ENCODE measurements around the gene TRPM3. TPM values are rescaled to one million over a fixed set of nuclear protein-coding genes. Genes with fewer than 3 reads are reported as not detected.
"Not testable (repeated sequence)": the region's sequence is repeated elsewhere in the genome, so short reads cannot be mapped to it uniquely, and the experiment has no call there.

The TRPM3 gene
- total RNA-seq, 2 experiments from 2014 or later = not detected

- no peak overlapping the region for H3K4me3 Mint-ChIP-seq
- H3K27ac Mint-ChIP-seq = no peak overlapping the region
- H3K36me3 Mint-ChIP-seq = no peaks in the 10 kb centered on the region
- CTCF ChIA-PET = no interaction called here
- DNase-seq (no peak), ATAC-seq (no peak)
- no peaks in the 10 kb centered on the region for H3K9me3 Mint-ChIP-seq (ENCODE audit: low read depth)
- no peaks in the 10 kb centered on the region for H3K4me1 Mint-ChIP-seq
- H3K27me3 Mint-ChIP-seq = no peaks in the 10 kb centered on the region
These were observed 444.2 kb downstream of the TRPM3 start for GRCh38 chr9:70677055-70677735.

GRCh38 chr9:70675868-70676370, 445.5 kb downstream of the TRPM3 start:
- Mint-ChIP-seq H3K4me1 (no peaks in the 10 kb centered on the region), H3K9me3 (ENCODE audit: low read depth) (no peaks in the 10 kb centered on the region), H3K27me3 (peaks cover 2% of the 10 kb centered on the region), H3K27ac (no peak overlapping the region), H3K36me3 (no peaks in the 10 kb centered on the region), H3K4me3 (no peak overlapping the region)
- CTCF ChIA-PET = no interaction called here
- DNase-seq (no peak), ATAC-seq (no peak)

- Mint-ChIP-seq H3K27me3 (peaks cover 2% of the 10 kb centered on the region), H3K4me3 (no peak overlapping the region), H3K27ac (no peak overlapping the region), H3K4me1 (no peaks in the 10 kb centered on the region), H3K36me3 (no peaks in the 10 kb centered on the region), H3K9me3 (ENCODE audit: low read depth) (no peaks in the 10 kb centered on the region)
- ATAC-seq = no peak
- no peak for DNase-seq
- CTCF ChIA-PET = interaction anchor here (1.1 kb wide), 1 partner anchor 9 kb away, joined by 3 read pairs; no protein-coding TSS in a partner anchor
These were observed 447.6 kb downstream of the TRPM3 start for GRCh38 chr9:70673844-70674243.

- CTCF ChIA-PET = no interaction called here
These were observed 449.2 kb downstream of the TRPM3 start for GRCh38 chr9:70672161-70672649.

GRCh38 chr9:70668751-70669150, 452.7 kb downstream of the TRPM3 start:
- H3K27me3 Mint-ChIP-seq = peaks cover 2% of the 10 kb centered on the region
- peaks cover 6% of the 10 kb centered on the region for H3K36me3 Mint-ChIP-seq
- DNase-seq (no peak), ATAC-seq (no peak)
- peaks cover 18% of the 10 kb centered on the region for H3K4me1 Mint-ChIP-seq
- CTCF ChIA-PET = no interaction called here
- no peak overlapping the region for H3K27ac Mint-ChIP-seq
- no peak overlapping the region for H3K4me3 Mint-ChIP-seq
- H3K9me3 Mint-ChIP-seq (ENCODE audit: low read depth) = no peaks in the 10 kb centered on the region

More at GRCh38 chr9:70672161-70672649, 449.2 kb downstream of the TRPM3 start:
- DNase-seq = no peak
- no peaks in the 10 kb centered on the region for H3K36me3 Mint-ChIP-seq
- H3K9me3 Mint-ChIP-seq (ENCODE audit: low read depth) = no peaks in the 10 kb centered on the region
- no peak for ATAC-seq
- no peak overlapping the region for H3K4me3 Mint-ChIP-seq
- H3K27me3 Mint-ChIP-seq = peaks cover 2% of the 10 kb centered on the region
- no peak overlapping the region for H3K27ac Mint-ChIP-seq
- no peaks in the 10 kb centered on the region for H3K4me1 Mint-ChIP-seq

- Mint-ChIP-seq H3K36me3 (peaks cover 3% of the 10 kb centered on the region), H3K4me1 (peaks cover under 1% of the 10 kb centered on the region), H3K27ac (no peak overlapping the region), H3K4me3 (no peak overlapping the region), H3K27me3 (peaks cover 8% of the 10 kb centered on the region), H3K9me3 (ENCODE audit: low read depth) (peaks cover 8% of the 10 kb centered on the region)
- ATAC-seq (no peak), DNase-seq (no peak)
- CTCF ChIA-PET = no interaction called here
These were observed 462.7 kb downstream of the TRPM3 start for GRCh38 chr9:70658765-70659164.

GRCh38 chr9:70656281-70656680, 465.1 kb downstream of the TRPM3 start:
- Mint-ChIP-seq H3K4me3 (no peak overlapping the region), H3K27me3 (peaks cover 8% of the 10 kb centered on the region), H3K36me3 (peaks cover 3% of the 10 kb centered on the region), H3K9me3 (ENCODE audit: low read depth) (peaks cover 6% of the 10 kb centered on the region), H3K4me1 (peaks cover 3% of the 10 kb centered on the region), H3K27ac (no peak overlapping the region)
- CTCF ChIA-PET = interaction anchor here (1.3 kb wide), 1 partner anchor 15 kb away, joined by 4 read pairs; no protein-coding TSS in a partner anchor
- no peak for ATAC-seq
- no peak for DNase-seq

- no peaks in the 10 kb centered on the region for H3K27me3 Mint-ChIP-seq
- H3K27ac Mint-ChIP-seq = no peak overlapping the region
- H3K4me1 Mint-ChIP-seq = peaks cover 3% of the 10 kb centered on the region
- H3K9me3 Mint-ChIP-seq (ENCODE audit: low read depth) = peaks cover 2% of the 10 kb centered on the region
- H3K4me3 Mint-ChIP-seq = no peak overlapping the region
- peaks cover 3% of the 10 kb centered on the region for H3K36me3 Mint-ChIP-seq
- DNase-seq (no peak), ATAC-seq (no peak)
- CTCF ChIA-PET = no interaction called here
These were observed 467.3 kb downstream of the TRPM3 start for GRCh38 chr9:70654144-70654543.

GRCh38 chr9:70644627-70645026, 476.8 kb downstream of the TRPM3 start:
- H3K9me3 Mint-ChIP-seq (ENCODE audit: low read depth); DNase-seq; H3K27ac Mint-ChIP-seq; ATAC-seq; CTCF ChIA-PET; H3K4me1 Mint-ChIP-seq; H3K4me3 Mint-ChIP-seq; H3K36me3 Mint-ChIP-seq: not testable (repeated sequence)
- peaks cover 14% of the 10 kb centered on the region for H3K27me3 Mint-ChIP-seq

- H3K9me3 Mint-ChIP-seq (ENCODE audit: low read depth) = no peaks in the 10 kb centered on the region
- no peak overlapping the region for H3K27ac Mint-ChIP-seq
- no peaks in the 10 kb centered on the region for H3K36me3 Mint-ChIP-seq
- DNase-seq (no peak), ATAC-seq (no peak)
- CTCF ChIA-PET = interaction anchor here (0.8 to 3.7 kb wide), 2 partner anchors 10 to 607 kb away, joined by 3 to 20 read pairs; no protein-coding TSS in a partner anchor
- H3K27me3 Mint-ChIP-seq = peaks cover 17% of the 10 kb centered on the region
- H3K4me1 Mint-ChIP-seq = no peaks in the 10 kb centered on the region
- H3K4me3 Mint-ChIP-seq = no peak overlapping the region
These were observed 479.1 kb downstream of the TRPM3 start for GRCh38 chr9:70642341-70642740.

GRCh38 chr9:70641631-70642030, 479.8 kb downstream of the TRPM3 start:
- H3K9me3 Mint-ChIP-seq (ENCODE audit: low read depth) = no peaks in the 10 kb centered on the region
- H3K36me3 Mint-ChIP-seq = no peaks in the 10 kb centered on the region
- CTCF ChIA-PET = interaction anchor here (1.2 to 3.7 kb wide), 2 partner anchors 14 to 607 kb away, joined by 4 to 20 read pairs; no protein-coding TSS in a partner anchor
- no peak overlapping the region for H3K27ac Mint-ChIP-seq
- DNase-seq (no peak), ATAC-seq (no peak)
- peaks cover 17% of the 10 kb centered on the region for H3K27me3 Mint-ChIP-seq
- no peaks in the 10 kb centered on the region for H3K4me1 Mint-ChIP-seq
- H3K4me3 Mint-ChIP-seq = no peak overlapping the region

- no peak overlapping the region for H3K27ac Mint-ChIP-seq
- H3K27me3 Mint-ChIP-seq = peaks cover 14% of the 10 kb centered on the region
- H3K36me3 Mint-ChIP-seq = no peaks in the 10 kb centered on the region
- H3K9me3 Mint-ChIP-seq (ENCODE audit: low read depth) = no peaks in the 10 kb centered on the region
- no peak for ATAC-seq
- CTCF ChIA-PET = interaction anchor here (1.0 to 3.7 kb wide), 3 partner anchors 15 to 608 kb away, joined by 3 to 20 read pairs (median 4); no protein-coding TSS in a partner anchor
- H3K4me1 Mint-ChIP-seq = no peaks in the 10 kb centered on the region
- H3K4me3 Mint-ChIP-seq = no peak overlapping the region
- DNase-seq = no peak
These were observed 480.4 kb downstream of the TRPM3 start for GRCh38 chr9:70641031-70641430.

GRCh38 chr9:70639853-70640814, 481.3 kb downstream of the TRPM3 start:
- peaks cover 8% of the 10 kb centered on the region for H3K27me3 Mint-ChIP-seq
- CTCF ChIA-PET = interaction anchor here (0.7 to 3.7 kb wide), 8 partner anchors 10 to 609 kb away, joined by 3 to 20 read pairs (median 3); no protein-coding TSS in a partner anchor
- H3K4me3 Mint-ChIP-seq = no peak overlapping the region
- no peaks in the 10 kb centered on the region for H3K36me3 Mint-ChIP-seq
- H3K9me3 Mint-ChIP-seq (ENCODE audit: low read depth) = no peaks in the 10 kb centered on the region
- H3K4me1 Mint-ChIP-seq = no peaks in the 10 kb centered on the region
- ATAC-seq (no peak), DNase-seq (no peak)
- no peak overlapping the region for H3K27ac Mint-ChIP-seq

All from activated CD8-positive, alpha-beta memory T cell treated with anti-CD3 and anti-CD28 coated beads, Interleukin-2, amount 10 ng/mL, durations not matched to agents 7 days and 5 days (primary cell).